HG03280 (cell line): ENCODE measurements around the gene P2RY4.
"Not testable (repeated sequence)": the region's sequence is repeated elsewhere in the genome, so short reads cannot be mapped to it uniquely, and the experiment has no call there.

Experiments used
- ATAC-seq: cut with Tn5 transposase; IDR thresholded peaks from one replicate; pipeline ENCODE4 v1.9.1; 2021; ENCODE audit warnings: mild to moderate bottlenecking, moderate library complexity; ENCODE audit not compliant: unreplicated experiment

The P2RY4 gene

GRCh38 chrX:70244881-70245280 lies 15.1 kb downstream of the P2RY4 start:
- no peak for ATAC-seq

DNA sequence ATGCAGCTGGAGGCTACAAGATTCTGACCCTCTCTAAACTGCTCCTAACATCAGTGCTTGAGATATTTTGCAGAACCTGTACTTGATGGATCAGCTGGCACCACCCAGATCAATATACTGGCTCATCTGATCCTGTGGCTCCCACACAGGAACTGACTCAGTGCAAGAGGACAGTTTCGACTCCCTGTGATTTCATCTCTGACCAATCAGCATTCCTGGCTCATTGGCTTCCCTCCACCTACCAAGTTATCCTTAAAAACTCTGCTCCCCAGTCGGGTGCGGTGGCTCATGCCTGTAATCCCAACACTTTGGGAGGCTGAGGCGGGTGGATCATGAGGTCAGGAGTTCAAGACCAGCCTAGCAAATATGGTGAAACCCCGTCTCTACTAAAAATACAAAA lies 16.4 kb downstream of the P2RY4 start:
- ATAC-seq: not testable (repeated sequence)

GRCh38 chrX:70241501-70241900 lies 18.5 kb downstream of the P2RY4 start:
- ATAC-seq: no peak

GRCh38 chrX:70240751-70241150 lies 19.3 kb downstream of the P2RY4 start:
- ATAC-seq: no peak

GRCh38 chrX:70234355-70234754 lies 25.6 kb downstream of the P2RY4 start, which contains the start of gene AWAT1:
Gene AWAT1, plus strand, starts transcription at chrX:70234655. Its CDS starts 41 bp downstream, at chrX:70234696.
- no peak for ATAC-seq

- ATAC-seq: no peak
Observed at GRCh38 chrX:70231666-70232065, 28.3 kb downstream of the P2RY4 start.

- no peak for ATAC-seq
Observed at GRCh38 chrX:70226687-70227086, 33.3 kb downstream of the P2RY4 start.

GRCh38 chrX:70226048-70226447 lies 34.0 kb downstream of the P2RY4 start:
- no peak for ATAC-seq

- ATAC-seq: no peak
Observed at GRCh38 chrX:70219938-70220764, 39.9 kb downstream of the P2RY4 start.

- ATAC-seq: not testable (repeated sequence)
Observed at GRCh38 chrX:70209570-70209969, 50.4 kb downstream of the P2RY4 start.

- ATAC-seq: no peak
Observed at GRCh38 chrX:70208479-70208878, 51.5 kb downstream of the P2RY4 start.
